CD14-positive monocyte (primary cell): ENCODE measurements around the gene BMPER. TPM values are rescaled to one million over a fixed set of nuclear protein-coding genes. Genes with fewer than 3 reads are reported as not detected.

Experiments
- DNase-seq, 3 donors: peaks; one replicate each; pipeline ENCODE4 v3.0.0-alpha.2; 2011 to 2022
- H2AFZ ChIP-seq: 2 replicates; pipeline ENCODE4 v1.6.0; 2012; ENCODE audit warnings: mild to moderate bottlenecking, low read depth, low read length, inconsistent platforms; ENCODE audit not compliant: insufficient read depth, poor library complexity, severe bottlenecking
- H3K27ac ChIP-seq, 2 donors: 1 replicate in 1 of 2; 2 replicates in 1 of 2; pipeline ENCODE4 v1.5.1; 2012 to 2013; ENCODE audit warnings: low read length in 2 of 2, control low read depth in 1 of 2, inconsistent platforms in 1 of 2, low read depth in 1 of 2, mild to moderate bottlenecking in 1 of 2
- H3K27me3 ChIP-seq, 2 donors: one replicate each; pipeline versions ENCODE4 v1.6.0 to v1.6.1; 2011 to 2013; ENCODE audit warnings: low read length in 2 of 2; ENCODE audit not compliant: control insufficient read depth in 2 of 2, insufficient read depth in 2 of 2
- H3K36me3 ChIP-seq, 2 donors: replicated peaks in 1 of 2; 1 replicate in 1 of 2; 2 replicates in 1 of 2; pipeline versions ENCODE4 v1.5.1 to v1.6.1; 2012 to 2013; ENCODE audit warnings: low read length in 2 of 2, control low read depth in 1 of 2, inconsistent platforms in 1 of 2, mild to moderate bottlenecking in 1 of 2; ENCODE audit not compliant: insufficient read depth in 2 of 2, control insufficient read depth in 1 of 2
- H3K4me1 ChIP-seq, 2 donors: 1 replicate in 1 of 2; 2 replicates in 1 of 2; pipeline versions ENCODE4 v1.5.1 to v1.6.1; 2012 to 2013; ENCODE audit warnings: low read length in 2 of 2, control low read depth in 1 of 2, inconsistent platforms in 1 of 2, mild to moderate bottlenecking in 1 of 2, moderate library complexity in 1 of 2; ENCODE audit not compliant: insufficient read depth in 2 of 2, control insufficient read depth in 1 of 2
- H3K4me2 ChIP-seq: replicated peaks from 2 replicates; pipeline ENCODE3; 2012; ENCODE audit warnings: low read length, moderate library complexity, mild to moderate bottlenecking; ENCODE audit not compliant: poor library complexity, severe bottlenecking; ENCODE audit errors: extremely low read depth
- H3K4me3 ChIP-seq, 3 experiments: fragments of 200-600 bp in 1 of 3; sonication (generic) in 1 of 3; replicated peaks in 1 of 3; 1 replicate in 2 of 3; 2 replicates in 1 of 3; pipeline ENCODE4 v1.5.1; 2011 to 2013; ENCODE audit warnings: low read length in 3 of 3, mild to moderate bottlenecking in 3 of 3, control low read depth in 2 of 3, low read depth in 2 of 3, inconsistent platforms in 1 of 3, moderate library complexity in 1 of 3
- H3K79me2 ChIP-seq: 2 replicates; pipeline ENCODE4 v1.6.0; 2012; ENCODE audit warnings: mild to moderate bottlenecking, control low read depth, inconsistent platforms, low read length, moderate library complexity; ENCODE audit not compliant: insufficient read depth
- H3K9ac ChIP-seq: 2 replicates; pipeline ENCODE4 v1.6.0; 2017; ENCODE audit warnings: low read length, mild to moderate bottlenecking; ENCODE audit not compliant: insufficient read depth, poor library complexity, severe bottlenecking
- H3K9me3 ChIP-seq, 2 donors: replicated peaks in 1 of 2; 1 replicate in 1 of 2; 2 replicates in 1 of 2; pipeline versions ENCODE4 v1.5.1 to v1.6.1; 2012 to 2013; ENCODE audit warnings: low read length in 2 of 2, control low read depth in 1 of 2; ENCODE audit not compliant: control insufficient read depth in 1 of 2, insufficient read depth in 1 of 2
- H4K20me1 ChIP-seq: 2 replicates; pipeline ENCODE4 v1.6.0; 2012; ENCODE audit warnings: mild to moderate bottlenecking, low read length, control low read depth, moderate library complexity; ENCODE audit not compliant: insufficient read depth
- H3K27ac Mint-ChIP-seq, 7 donors: one replicate each; pipeline ENCODE4 v1.8.0; 2020; ENCODE audit warnings: mild to moderate bottlenecking in 7 of 7, mixed read lengths in 7 of 7, moderate library complexity in 6 of 7, inconsistent platforms in 2 of 7
- H3K27me3 Mint-ChIP-seq, 3 donors: one replicate each; pipeline ENCODE4 v1.8.0; 2021 to 2022; ENCODE audit warnings: low read depth in 3 of 3, mild to moderate bottlenecking in 3 of 3, mixed read lengths in 3 of 3, moderate library complexity in 3 of 3, inconsistent platforms in 1 of 3
- H3K36me3 Mint-ChIP-seq, 2 donors: one replicate each; pipeline ENCODE4 v1.8.0; 2020; ENCODE audit warnings: mixed read lengths in 2 of 2, inconsistent platforms in 1 of 2, mild to moderate bottlenecking in 1 of 2
- H3K4me1 Mint-ChIP-seq: one replicate; pipeline ENCODE4 v1.8.0; 2020; ENCODE audit warnings: mild to moderate bottlenecking, mixed read lengths
- H3K4me3 Mint-ChIP-seq, 2 donors: one replicate each; pipeline ENCODE4 v1.8.0; 2020; ENCODE audit warnings: mild to moderate bottlenecking in 2 of 2, mixed read lengths in 2 of 2, moderate library complexity in 1 of 2
- H3K9me3 Mint-ChIP-seq, 7 donors: one replicate each; pipeline ENCODE4 v1.8.0; 2020 to 2022; ENCODE audit warnings: mixed read lengths in 7 of 7, mild to moderate bottlenecking in 6 of 7, moderate library complexity in 6 of 7, inconsistent platforms in 2 of 7
- CTCF ChIP-seq: fragments of 200-600 bp; IDR thresholded peaks from one replicate; pipeline ENCODE4 v1.8.0; 2022; ENCODE audit warnings: antibody characterized with exemption, mild to moderate bottlenecking
- WGBS: methylation state at CpG from one replicate; pipeline ENCODE4 v1.1.5; 2013; ENCODE audit warnings: missing lambda C conversion rate; ENCODE audit not compliant: insufficient coverage; 5-methylcytosine and 5-hydroxymethylcytosine counted together
- intact Hi-C, 2 donors: fragments of 100-400 bp; cut with micrococcal nuclease; formaldehyde crosslinking; loops; one replicate each; pipeline versions ENCODE4 v1.15.0 to v1.15.1; 2023
- polyA plus RNA-seq, 3 donors: library from polyadenylated mRNA; depleted of rRNA in 1 of 3; unstranded in 2 of 3; stranded (reverse) in 1 of 3; fragments of 300-500 nt in 2 of 3; fragments of >200 nt in 1 of 3; fragmentation: Illumina TruSeq in 2 of 3; gene quantifications; 1 replicate in 2 of 3; 2 replicates in 1 of 3; pipeline ENCODE4 v1.2.3, GENCODE V29; 2012 to 2021

The BMPER gene
- polyA plus RNA-seq, 3 donors = not detected

DNA sequence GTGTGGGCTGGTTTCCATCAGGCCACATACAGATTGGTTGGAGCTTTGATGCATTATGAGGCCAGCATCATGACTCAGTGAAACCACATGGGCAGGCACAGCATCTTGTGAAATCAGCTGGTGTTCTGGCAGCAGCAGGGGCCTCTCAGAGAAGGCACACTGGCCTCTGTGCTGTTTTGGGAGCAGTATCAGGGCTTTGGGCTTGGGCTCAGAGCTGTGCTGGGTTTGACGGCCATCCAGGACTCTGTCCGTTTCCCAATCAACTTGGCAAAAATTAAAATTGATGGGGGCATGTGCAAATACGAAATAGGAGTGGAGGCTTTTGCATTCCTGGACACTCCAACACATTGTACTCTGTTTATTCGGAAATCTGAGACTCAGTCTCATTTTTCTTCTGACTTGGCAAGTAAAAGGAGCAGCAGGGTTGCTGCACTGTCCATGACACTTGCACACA is 190.9 kb downstream of the BMPER start:
- Histone ChIP-seq H3K27me3 (no peaks in the 10 kb centered on the region), H3K9ac (no peak overlapping the region), H3K36me3 (no peaks in the 10 kb centered on the region), H3K4me1 (no peaks in the 10 kb centered on the region), H3K4me3 (no peak overlapping the region), H3K79me2 (no peaks in the 10 kb centered on the region), H3K9me3 (peaks cover 0 to 6% of the 10 kb centered on the region in 2 donors), H2AFZ (no peak overlapping the region), H4K20me1 (no peaks in the 10 kb centered on the region), H3K27ac (no peak overlapping the region), H3K4me2 (no peak overlapping the region)
- H3K4me3 Mint-ChIP-seq = no peak overlapping the region
- H3K4me1 Mint-ChIP-seq = no peaks in the 10 kb centered on the region
- 100% methylated on average over 2 of the region's 4 CpGs for WGBS
- TF ChIP-seq CTCF = no peak
- no peak for DNase-seq
- peaks cover 2 to 11% (median 3%) of the 10 kb centered on the region in 7 donors for H3K9me3 Mint-ChIP-seq
- intact Hi-C loops = no loop called here
- H3K36me3 Mint-ChIP-seq = no peaks in the 10 kb centered on the region
- H3K27ac Mint-ChIP-seq = no peak overlapping the region
- peaks cover 0 to 2% (median 0%) of the 10 kb centered on the region in 3 donors for H3K27me3 Mint-ChIP-seq

DNA sequence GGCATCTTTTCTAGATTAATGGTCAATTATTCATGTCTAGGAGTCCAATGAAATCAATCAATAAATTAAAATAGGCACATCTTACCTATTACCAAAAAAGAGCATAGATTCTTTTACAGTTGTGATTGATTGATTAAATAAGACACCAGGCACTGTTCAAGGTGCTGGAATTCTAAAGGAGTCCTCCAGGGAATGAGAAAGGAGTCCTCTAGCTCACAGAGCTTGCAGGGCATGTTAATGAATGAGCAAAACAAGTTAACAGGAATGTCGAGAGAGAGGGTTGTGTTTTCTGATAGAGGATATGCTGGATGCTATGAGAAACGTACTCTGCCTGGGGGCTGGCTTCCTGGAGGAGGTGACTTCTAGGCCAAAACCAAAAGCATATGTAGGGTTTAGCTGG is 191.4 kb downstream of the BMPER start:
- H3K4me2 ChIP-seq = no peak overlapping the region
- no peaks in the 10 kb centered on the region for H3K36me3 ChIP-seq
- H3K4me3 Mint-ChIP-seq = no peak overlapping the region
- peaks cover 0 to 10% of the 10 kb centered on the region in 2 donors for H3K9me3 ChIP-seq
- H3K9ac ChIP-seq = no peak overlapping the region
- H3K27me3 ChIP-seq = no peaks in the 10 kb centered on the region
- H3K4me1 Mint-ChIP-seq = no peaks in the 10 kb centered on the region
- no peaks in the 10 kb centered on the region for H4K20me1 ChIP-seq
- H3K4me1 ChIP-seq = no peaks in the 10 kb centered on the region
- H3K79me2 ChIP-seq = no peaks in the 10 kb centered on the region
- TF ChIP-seq CTCF = no peak
- no peak overlapping the region for H3K27ac ChIP-seq
- WGBS = 69% methylated on average over 2 of the region's 2 CpGs
- H3K36me3 Mint-ChIP-seq = no peaks in the 10 kb centered on the region
- no peak overlapping the region for H3K4me3 ChIP-seq
- H3K27me3 Mint-ChIP-seq = peaks cover 0 to 1% (median 0%) of the 10 kb centered on the region in 3 donors
- no peak overlapping the region for H3K27ac Mint-ChIP-seq
- no peak for DNase-seq
- intact Hi-C loops = no loop called here
- H2AFZ ChIP-seq = no peak overlapping the region
- peaks cover 2 to 11% (median 3%) of the 10 kb centered on the region in 7 donors for H3K9me3 Mint-ChIP-seq
